ENCODE results near the gene PALM. TPM values are rescaled to one million over a fixed set of nuclear protein-coding genes. Genes with fewer than 3 reads are reported as not detected.

PALM gene
- polyA plus RNA-seq, 1 donor (not counting 4 experiments of a cell fraction or from before 2014, with no cell fraction given) = not detected

DNA sequence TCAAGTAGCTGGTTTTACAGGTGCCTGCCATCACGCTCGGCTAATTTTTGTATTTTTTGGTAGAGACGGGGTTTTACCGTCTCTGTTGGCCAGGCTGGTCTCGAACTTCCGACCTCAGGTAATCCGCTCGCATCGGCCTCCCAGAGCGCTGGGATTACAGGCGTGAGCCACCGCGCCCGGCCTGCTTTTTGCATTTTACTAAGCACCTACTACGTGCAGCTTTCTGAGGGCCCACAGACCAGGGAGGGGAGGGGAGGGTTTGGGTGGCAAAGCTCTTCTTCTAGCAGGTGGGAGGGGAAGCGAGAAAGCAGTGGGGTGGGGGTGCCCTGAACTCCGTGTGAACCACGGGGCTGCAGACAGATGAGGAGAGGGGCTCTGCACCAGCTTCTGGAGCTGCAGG lies 15.0 kb downstream of the PALM start:
- Histone ChIP-seq H3K9me1 (ENCODE audit: control insufficient read depth, extremely low read depth, insufficient read depth, low read length) (no peaks in the 10 kb centered on the region), H3K27me3 (ENCODE audit: control insufficient read depth, extremely low read depth, insufficient read depth, low read length) (peaks cover under 1% of the 10 kb centered on the region), H3K9me3 (ENCODE audit: control insufficient read depth, low read depth, low read length) (no peaks in the 10 kb centered on the region), H2AFZ (ENCODE audit: control insufficient read depth, low read length) (no peak overlapping the region), H3K9ac (ENCODE audit: control insufficient read depth, extremely low read depth, insufficient read depth, low read length) (no peak overlapping the region), H3K27ac (ENCODE audit: control insufficient read depth, insufficient read depth, low read length) (no peak overlapping the region), H4K20me1 (ENCODE audit: control insufficient read depth, extremely low read depth, insufficient read depth, low read length) (no peaks in the 10 kb centered on the region), H3K4me3 (ENCODE audit: control insufficient read depth in 2 of 3, extremely low read depth in 1 of 3, insufficient read depth in 2 of 3, low read depth in 1 of 3, low read length in 3 of 3) (no peak overlapping the region), H3K4me1 (ENCODE audit: control insufficient read depth, extremely low read depth, insufficient read depth, low read length) (no peaks in the 10 kb centered on the region), H3K4me2 (ENCODE audit: control insufficient read depth, extremely low read depth, insufficient read depth, low read depth, low read length) (no peak overlapping the region), H3K36me3 (ENCODE audit: control insufficient read depth in 2 of 2, extremely low read depth in 1 of 2, insufficient read depth in 2 of 2, low read length in 2 of 2) (no peaks in the 10 kb centered on the region), H3K79me2 (ENCODE audit: control insufficient read depth, insufficient read depth, low read length) (no peaks in the 10 kb centered on the region)
- no peak for TF ChIP-seq EZH2 (IDR thresholded peaks at IDR 0.05; ENCODE audit: low read length)
- TF ChIP-seq, protein P1, sequence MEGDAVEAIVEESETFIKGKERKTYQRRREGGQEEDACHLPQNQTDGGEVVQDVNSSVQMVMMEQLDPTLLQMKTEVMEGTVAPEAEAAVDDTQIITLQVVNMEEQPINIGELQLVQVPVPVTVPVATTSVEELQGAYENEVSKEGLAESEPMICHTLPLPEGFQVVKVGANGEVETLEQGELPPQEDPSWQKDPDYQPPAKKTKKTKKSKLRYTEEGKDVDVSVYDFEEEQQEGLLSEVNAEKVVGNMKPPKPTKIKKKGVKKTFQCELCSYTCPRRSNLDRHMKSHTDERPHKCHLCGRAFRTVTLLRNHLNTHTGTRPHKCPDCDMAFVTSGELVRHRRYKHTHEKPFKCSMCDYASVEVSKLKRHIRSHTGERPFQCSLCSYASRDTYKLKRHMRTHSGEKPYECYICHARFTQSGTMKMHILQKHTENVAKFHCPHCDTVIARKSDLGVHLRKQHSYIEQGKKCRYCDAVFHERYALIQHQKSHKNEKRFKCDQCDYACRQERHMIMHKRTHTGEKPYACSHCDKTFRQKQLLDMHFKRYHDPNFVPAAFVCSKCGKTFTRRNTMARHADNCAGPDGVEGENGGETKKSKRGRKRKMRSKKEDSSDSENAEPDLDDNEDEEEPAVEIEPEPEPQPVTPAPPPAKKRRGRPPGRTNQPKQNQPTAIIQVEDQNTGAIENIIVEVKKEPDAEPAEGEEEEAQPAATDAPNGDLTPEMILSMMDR (optimal IDR thresholded peaks at IDR 0.05 in 1 of 3, IDR thresholded peaks at IDR 0.05 in 1 of 3, conservative IDR thresholded peaks at IDR 0.05 in 1 of 3; ENCODE audit: extremely low read depth in 1 of 3, insufficient read depth in 2 of 3, low read length in 3 of 3) = no peak
- no peak for DNase-seq (ENCODE audit: low read depth, low spot score)
- dilution Hi-C loops (cut with MboI; ENCODE audit: extremely low pct_ligation_motif_present, low sequenced_read_pairs) = no loop called here
- no peak for FAIRE-seq

- H3K9ac ChIP-seq (ENCODE audit: control insufficient read depth, extremely low read depth, insufficient read depth, low read length) = no peak overlapping the region
- H4K20me1 ChIP-seq (ENCODE audit: control insufficient read depth, extremely low read depth, insufficient read depth, low read length) = no peaks in the 10 kb centered on the region
- TF ChIP-seq, protein P1 (optimal IDR thresholded peaks at IDR 0.05 in 1 of 3, IDR thresholded peaks at IDR 0.05 in 1 of 3, conservative IDR thresholded peaks at IDR 0.05 in 1 of 3; ENCODE audit: extremely low read depth in 1 of 3, insufficient read depth in 2 of 3, low read length in 3 of 3) = no peak
- no peak for TF ChIP-seq EZH2 (IDR thresholded peaks at IDR 0.05; ENCODE audit: low read length)
- FAIRE-seq (no peak), DNase-seq (ENCODE audit: low read depth, low spot score) (no peak)
- H3K27ac ChIP-seq (ENCODE audit: control insufficient read depth, insufficient read depth, low read length) = no peak overlapping the region
- no peaks in the 10 kb centered on the region for H3K4me1 ChIP-seq (ENCODE audit: control insufficient read depth, extremely low read depth, insufficient read depth, low read length)
- no peaks in the 10 kb centered on the region for H3K79me2 ChIP-seq (ENCODE audit: control insufficient read depth, insufficient read depth, low read length)
- dilution Hi-C loops (cut with MboI; ENCODE audit: extremely low pct_ligation_motif_present, low sequenced_read_pairs) = no loop called here
- no peaks in the 10 kb centered on the region for H3K36me3 ChIP-seq (ENCODE audit: control insufficient read depth in 2 of 2, extremely low read depth in 1 of 2, insufficient read depth in 2 of 2, low read length in 2 of 2)
- H2AFZ ChIP-seq (ENCODE audit: control insufficient read depth, low read length) = no peak overlapping the region
- no peaks in the 10 kb centered on the region for H3K9me1 ChIP-seq (ENCODE audit: control insufficient read depth, extremely low read depth, insufficient read depth, low read length)
- no peak overlapping the region for H3K4me3 ChIP-seq (ENCODE audit: control insufficient read depth in 2 of 3, extremely low read depth in 1 of 3, insufficient read depth in 2 of 3, low read depth in 1 of 3, low read length in 3 of 3)
- no peak overlapping the region for H3K4me2 ChIP-seq (ENCODE audit: control insufficient read depth, extremely low read depth, insufficient read depth, low read depth, low read length)
- no peaks in the 10 kb centered on the region for H3K9me3 ChIP-seq (ENCODE audit: control insufficient read depth, low read depth, low read length)
- H3K27me3 ChIP-seq (ENCODE audit: control insufficient read depth, extremely low read depth, insufficient read depth, low read length) = no peaks in the 10 kb centered on the region
Measured at GRCh38 chr19:725461-726089, 16.8 kb downstream of the PALM start.
